ENCODE data around the gene ACBD4. TPM values are rescaled to one million over a fixed set of nuclear protein-coding genes. Genes with fewer than 3 reads are reported as not detected.

ACBD4 gene
- total RNA-seq, 4 donors from 2014 or later = 7.8 to 37.7 (median 26.1) TPM

DNA sequence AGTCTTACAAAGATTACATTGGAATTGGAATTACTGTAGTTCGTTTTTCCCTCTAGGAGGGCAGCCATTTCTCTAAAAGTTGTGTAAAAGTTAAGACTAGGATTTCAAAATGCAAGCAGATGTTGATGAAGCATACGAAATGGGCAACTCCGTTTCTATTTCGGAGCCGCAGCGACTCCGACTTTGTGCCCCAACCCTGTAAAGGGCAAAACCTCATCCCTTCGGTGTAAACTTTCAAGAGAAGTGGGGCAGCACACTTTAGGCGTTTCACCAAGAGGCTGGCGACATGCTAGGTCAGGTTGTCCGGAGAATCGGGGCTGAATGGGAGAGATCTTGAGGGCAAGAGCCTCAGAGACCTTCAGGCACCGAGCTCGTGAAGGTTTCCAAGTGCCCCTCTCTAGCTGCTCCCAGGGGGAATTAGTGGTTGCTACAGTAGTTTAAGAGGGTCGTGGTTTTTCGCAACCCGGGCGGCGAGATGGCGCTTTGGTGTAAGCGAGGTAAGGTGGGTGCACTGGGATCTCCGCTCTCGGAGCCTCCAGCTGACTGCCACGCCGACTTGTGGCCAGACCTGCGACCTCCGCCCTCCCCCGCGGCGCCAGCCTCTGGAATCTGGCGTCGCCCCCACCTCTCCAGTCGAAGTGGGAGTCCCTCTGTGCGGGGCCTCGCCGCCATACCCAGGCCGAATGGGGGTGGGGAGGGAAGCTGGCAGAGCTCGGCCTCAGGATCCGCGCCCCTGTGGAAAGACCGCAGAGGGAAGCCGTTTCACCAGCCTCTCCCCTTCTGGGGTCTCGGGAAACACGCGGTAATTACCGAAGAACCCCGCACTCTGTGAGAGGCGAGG is 25.2 kb downstream of the ACBD4 start:
- peak; percentile 74 to 75 for DNase-seq
- no peaks in the 10 kb centered on the region for H3K36me3 ChIP-seq
- H3K27ac ChIP-seq = peak overlapping the region; percentile 99 to 100
- H3K4me3 ChIP-seq = peak overlapping the region; percentile 73 to 99
- intact Hi-C loops (cut with DNase I; ENCODE audit: low total_unique reads) = no loop called here
- TF ChIP-seq, protein P1, sequence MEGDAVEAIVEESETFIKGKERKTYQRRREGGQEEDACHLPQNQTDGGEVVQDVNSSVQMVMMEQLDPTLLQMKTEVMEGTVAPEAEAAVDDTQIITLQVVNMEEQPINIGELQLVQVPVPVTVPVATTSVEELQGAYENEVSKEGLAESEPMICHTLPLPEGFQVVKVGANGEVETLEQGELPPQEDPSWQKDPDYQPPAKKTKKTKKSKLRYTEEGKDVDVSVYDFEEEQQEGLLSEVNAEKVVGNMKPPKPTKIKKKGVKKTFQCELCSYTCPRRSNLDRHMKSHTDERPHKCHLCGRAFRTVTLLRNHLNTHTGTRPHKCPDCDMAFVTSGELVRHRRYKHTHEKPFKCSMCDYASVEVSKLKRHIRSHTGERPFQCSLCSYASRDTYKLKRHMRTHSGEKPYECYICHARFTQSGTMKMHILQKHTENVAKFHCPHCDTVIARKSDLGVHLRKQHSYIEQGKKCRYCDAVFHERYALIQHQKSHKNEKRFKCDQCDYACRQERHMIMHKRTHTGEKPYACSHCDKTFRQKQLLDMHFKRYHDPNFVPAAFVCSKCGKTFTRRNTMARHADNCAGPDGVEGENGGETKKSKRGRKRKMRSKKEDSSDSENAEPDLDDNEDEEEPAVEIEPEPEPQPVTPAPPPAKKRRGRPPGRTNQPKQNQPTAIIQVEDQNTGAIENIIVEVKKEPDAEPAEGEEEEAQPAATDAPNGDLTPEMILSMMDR (IDR thresholded peaks at IDR 0.05) = peak in 2 of 4 experiments; percentile 19 to 24
- TF ChIP-seq POLR2A (IDR thresholded peaks at IDR 0.05) = no peak
- H3K9me3 ChIP-seq = no peaks in the 10 kb centered on the region
- no peaks in the 10 kb centered on the region for H3K27me3 ChIP-seq
- H3K4me1 ChIP-seq = peaks cover 0 to 6% of the 10 kb centered on the region in 2 donors

DNA sequence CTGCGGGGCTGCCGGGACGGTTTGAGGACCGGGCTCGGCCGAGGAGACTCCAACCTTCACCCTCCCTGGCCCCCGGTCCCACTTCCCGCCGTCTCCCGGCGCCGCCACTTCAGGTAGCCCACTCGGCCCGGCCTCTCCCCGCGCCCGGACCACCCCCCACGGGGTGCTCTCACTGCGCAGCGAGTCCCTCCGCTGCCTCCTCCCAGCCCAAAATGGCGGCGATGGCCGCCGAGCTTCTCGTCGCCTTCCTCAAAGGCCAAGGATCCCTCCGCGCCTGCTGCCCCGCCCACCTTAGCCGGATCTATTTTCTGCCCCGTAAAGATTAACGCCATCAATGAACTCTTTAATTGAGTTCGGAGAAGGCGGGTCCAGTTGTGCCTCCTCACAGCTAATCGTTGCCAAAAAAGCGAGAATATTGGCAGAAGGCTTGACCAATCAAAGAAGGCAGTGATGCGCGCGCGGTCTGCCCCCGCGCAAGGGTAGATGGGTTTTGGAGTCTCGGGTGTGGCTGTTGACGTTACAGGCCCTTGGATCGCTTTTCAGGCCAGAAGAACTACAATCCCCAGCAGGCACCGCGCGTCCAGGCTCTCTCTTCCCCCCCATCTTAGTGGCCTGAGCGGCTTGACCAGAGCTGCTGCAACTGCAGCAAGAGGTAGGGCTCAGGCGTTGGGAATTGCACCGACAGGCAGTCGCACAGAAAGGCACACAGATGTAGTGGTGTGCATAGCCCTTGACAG is 26.0 kb downstream of the ACBD4 start, which contains the start of gene HEXIM2:
Gene HEXIM2 (plus strand): TSS at position 588 of the 737 bp plus-strand sequence. CDS start 919 bp downstream, outside the sequence.
- DNase-seq = peak; percentile 99
- Histone ChIP-seq H3K36me3 (no peaks in the 10 kb centered on the region), H3K9me3 (no peaks in the 10 kb centered on the region), H3K27ac (peak within 1 kb of the TSS; percentile 99 to 100), H3K4me3 (peak within 1 kb of the TSS; percentile 73 to 99), H3K4me1 (peaks cover 0 to 6% of the 10 kb centered on the region in 2 donors), H3K27me3 (no peaks in the 10 kb centered on the region)
- intact Hi-C loops (cut with DNase I; ENCODE audit: low total_unique reads) = no loop called here
- TF ChIP-seq POLR2A (IDR thresholded peaks at IDR 0.05) = peak; percentile 86 to 96
- TF ChIP-seq, protein P1 (IDR thresholded peaks at IDR 0.05) = peak in 2 of 4 experiments; percentile 13 to 27

DNA sequence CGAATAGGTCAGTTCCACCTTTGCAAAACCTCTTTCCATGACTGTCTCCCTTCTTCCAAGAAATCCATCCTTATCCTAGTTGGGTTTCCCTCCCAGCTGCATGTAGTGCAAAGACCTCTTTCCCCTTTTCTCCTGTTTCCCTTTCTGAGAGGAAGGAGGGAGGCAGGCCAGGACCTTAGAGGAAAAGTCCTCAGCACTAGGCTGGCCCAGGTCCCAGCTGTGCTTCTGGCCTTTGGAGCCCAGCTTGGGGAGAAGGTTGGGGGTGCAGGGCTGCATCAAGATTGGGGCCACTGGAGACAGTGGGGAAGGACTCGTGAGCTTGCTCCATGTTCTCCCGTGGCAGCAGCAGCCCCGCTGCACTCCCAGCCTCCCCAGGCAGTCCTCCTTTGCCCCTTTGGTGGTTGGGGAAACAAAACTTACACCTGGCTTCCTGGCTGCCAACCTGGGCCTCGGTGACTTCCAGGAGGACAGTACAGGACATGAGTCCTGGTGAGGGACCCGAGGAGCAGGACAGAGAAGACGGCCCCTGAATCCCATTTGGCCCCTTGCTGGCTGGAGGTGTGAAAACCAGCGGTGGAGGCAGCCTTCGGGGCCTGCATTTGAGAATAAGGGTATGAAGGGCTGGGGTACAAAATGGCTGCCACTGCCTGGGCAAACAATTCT is 26.7 kb downstream of the ACBD4 start:
- TF ChIP-seq, protein P1 (IDR thresholded peaks at IDR 0.05) = no peak
- TF ChIP-seq POLR2A (IDR thresholded peaks at IDR 0.05) = no peak
- Histone ChIP-seq H3K36me3 (no peaks in the 10 kb centered on the region), H3K9me3 (no peaks in the 10 kb centered on the region), H3K27me3 (no peaks in the 10 kb centered on the region), H3K4me1 (peaks cover 0 to 6% of the 10 kb centered on the region in 2 donors), H3K4me3 (peak overlapping the region; percentile 2 to 99), H3K27ac (peak overlapping the region; percentile 45 to 100)
- DNase-seq = no peak
- intact Hi-C loops (cut with DNase I; ENCODE audit: low total_unique reads) = no loop called here

DNA sequence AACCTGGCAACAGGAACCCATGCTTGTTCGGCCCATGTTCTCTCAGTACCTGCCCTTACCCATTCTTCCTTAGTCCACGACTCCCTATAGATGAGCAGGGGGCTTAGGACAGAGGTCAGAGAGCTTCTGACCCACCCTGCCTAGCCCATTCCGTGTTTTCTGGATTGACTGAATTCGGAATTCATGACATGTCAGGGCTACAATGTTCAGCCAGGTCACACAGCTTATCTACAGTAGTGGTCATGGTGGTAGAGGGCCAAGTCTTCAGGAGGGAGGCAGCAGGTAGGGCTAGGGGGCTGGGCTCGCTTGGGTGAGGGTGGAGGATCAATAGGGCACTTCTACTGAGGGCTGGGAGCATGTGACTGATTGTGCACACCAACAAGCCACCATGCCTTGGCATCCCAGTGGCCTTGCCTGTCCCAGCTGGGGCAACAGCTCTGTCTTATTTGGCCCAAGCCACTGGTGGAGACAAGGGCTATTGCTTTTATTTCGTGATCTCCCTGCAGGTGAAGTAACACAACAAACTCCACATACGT is 29.3 kb downstream of the ACBD4 start:
- no peak for TF ChIP-seq POLR2A (IDR thresholded peaks at IDR 0.05)
- TF ChIP-seq, protein P1 (IDR thresholded peaks at IDR 0.05) = no peak
- Histone ChIP-seq H3K27ac (no peak overlapping the region), H3K36me3 (no peaks in the 10 kb centered on the region), H3K4me3 (no peak overlapping the region), H3K4me1 (no peaks in the 10 kb centered on the region), H3K9me3 (no peaks in the 10 kb centered on the region), H3K27me3 (no peaks in the 10 kb centered on the region)
- intact Hi-C loops (cut with DNase I; ENCODE audit: low total_unique reads) = no loop called here
- DNase-seq = no peak
